Measurements from ENCODE around the gene ANKRD11.

- no peak for TF ChIP-seq CTCF (IDR thresholded peaks at IDR 0.05)
- no peak for TF ChIP-seq ZFX (IDR thresholded peaks at IDR 0.05; ENCODE audit: borderline replicate concordance)
Measured at GRCh38 chr16:89295071-89295900, 195.1 kb downstream of the ANKRD11 start.

All from 22Rv1 (cell line).